ENCODE measurements around the gene GJB6.
"Not testable (repeated sequence)": the region's sequence is repeated elsewhere in the genome, so short reads cannot be mapped to it uniquely, and the experiment has no call there.

The GJB6 gene

GRCh38 chr13:20231839-20232555 lies at the start of gene GJB6:
TSS of gene GJB6 (minus strand) at chr13:20232319. CDS start at chr13:20223480, 8,839 bp downstream.
- DNase-seq (ENCODE audit: low read depth): peak; percentile 36

- DNase-seq (ENCODE audit: low read depth): not testable (repeated sequence)
These were observed 44.8 kb upstream of the GJB6 start for GRCh38 chr13:20276901-20277300.

- DNase-seq (ENCODE audit: low read depth): no peak
These were observed 42.3 kb upstream of the GJB6 start for GRCh38 chr13:20274466-20274865.

GRCh38 chr13:20272588-20273171 lies 40.6 kb upstream of the GJB6 start:
- no peak for DNase-seq (ENCODE audit: low read depth)

- DNase-seq (ENCODE audit: low read depth): no peak
These were observed 40.0 kb upstream of the GJB6 start for GRCh38 chr13:20272104-20272503.

- DNase-seq (ENCODE audit: low read depth): no peak
These were observed 39.3 kb upstream of the GJB6 start for GRCh38 chr13:20271441-20271840.

- no peak for DNase-seq (ENCODE audit: low read depth)
These were observed 38.2 kb upstream of the GJB6 start for GRCh38 chr13:20270163-20270865.

- no peak for DNase-seq (ENCODE audit: low read depth)
These were observed 32.3 kb upstream of the GJB6 start for GRCh38 chr13:20264271-20265018.

- DNase-seq (ENCODE audit: low read depth): no peak
These were observed 31.4 kb upstream of the GJB6 start for GRCh38 chr13:20263393-20264044.

- DNase-seq (ENCODE audit: low read depth): no peak
These were observed 26.8 kb upstream of the GJB6 start for GRCh38 chr13:20258963-20259288.

- DNase-seq (ENCODE audit: low read depth): no peak
These were observed 26.3 kb upstream of the GJB6 start for GRCh38 chr13:20258208-20258962.

- DNase-seq (ENCODE audit: low read depth): no peak
These were observed 22.0 kb upstream of the GJB6 start for GRCh38 chr13:20254076-20254475.

- DNase-seq (ENCODE audit: low read depth): no peak
These were observed 17.8 kb upstream of the GJB6 start for GRCh38 chr13:20249913-20250312.

- no peak for DNase-seq (ENCODE audit: low read depth)
These were observed 15.8 kb upstream of the GJB6 start for GRCh38 chr13:20247963-20248362.

- no peak for DNase-seq (ENCODE audit: low read depth)
These were observed 15.3 kb upstream of the GJB6 start for GRCh38 chr13:20247403-20247802.

- no peak for DNase-seq (ENCODE audit: low read depth)
These were observed 9.5 kb upstream of the GJB6 start for GRCh38 chr13:20241593-20241992.

GRCh38 chr13:20239748-20240147 lies 7.6 kb upstream of the GJB6 start:
- DNase-seq (ENCODE audit: low read depth): no peak

GRCh38 chr13:20232556-20233277 lies 598 bp upstream of the GJB6 start:
- DNase-seq (ENCODE audit: low read depth): no peak

- no peak for DNase-seq (ENCODE audit: low read depth)
These were observed 943 bp downstream of the GJB6 start for GRCh38 chr13:20230913-20231838.

- no peak for DNase-seq (ENCODE audit: low read depth)
These were observed 4.4 kb downstream of the GJB6 start for GRCh38 chr13:20227730-20228129.

Measured in activated T-cell treated with anti-CD3 and anti-CD28 coated beads for 48 hours (primary cell).